Peyer's patch (tissue), 4 donors: ENCODE measurements around the gene TMEM158. TPM values are rescaled to one million over a fixed set of nuclear protein-coding genes. Genes with fewer than 3 reads are reported as not detected.

Experiments used
- DNase-seq, 3 donors: peaks; one replicate each; pipeline ENCODE4 v3.0.0-alpha.2; 2017 to 2019
- H3K27ac ChIP-seq, 4 donors: fragments of 200-600 bp; sonication (generic); one replicate each; pipeline ENCODE4 v1.5.1; 2016 to 2019
- H3K27me3 ChIP-seq, 2 donors: fragments of 200-600 bp; sonication (generic); one replicate each; pipeline ENCODE4 v1.5.1; 2019
- H3K36me3 ChIP-seq, 3 donors: fragments of 200-600 bp; sonication (generic); one replicate each; pipeline ENCODE4 v1.5.1; 2016 to 2019
- H3K4me1 ChIP-seq, 4 donors: fragments of 200-600 bp; sonication (generic); one replicate each; pipeline ENCODE4 v1.5.1; 2016 to 2019
- H3K4me3 ChIP-seq, 4 donors: fragments of 200-600 bp; sonication (generic); 1 replicate in 3 of 4; 2 replicates in 1 of 4; pipeline ENCODE4 v1.5.1; 2016 to 2019; ENCODE audit warnings: mild to moderate bottlenecking in 1 of 4
- H3K9me3 ChIP-seq, 4 donors: fragments of 200-600 bp; sonication (generic); one replicate each; pipeline ENCODE4 v1.5.1; 2016 to 2019; ENCODE audit warnings: mild to moderate bottlenecking in 1 of 4
- CTCF ChIP-seq, 6 experiments: fragments of 450-650 bp in 4 of 6; fragments of 200-600 bp in 2 of 6; sonication (generic) in 1 of 6; IDR thresholded peaks; one replicate each; pipeline ENCODE4 v1.5.1; 2017 to 2019; ENCODE audit warnings: antibody characterized with exemption in 6 of 6, mild to moderate bottlenecking in 3 of 6, moderate library complexity in 1 of 6
- POLR2A ChIP-seq, 2 donors: fragments of 450-650 bp; IDR thresholded peaks; one replicate each; pipeline ENCODE4 v1.5.1; 2017; ENCODE audit warnings: antibody characterized with exemption in 2 of 2, mild to moderate bottlenecking in 2 of 2, moderate library complexity in 2 of 2
- total RNA-seq, 4 donors: library from RNA; depleted of rRNA; stranded (reverse); fragments of >200 nt; gene quantifications; one replicate each; pipeline ENCODE4 v1.1.0, GENCODE V29; 2016

The TMEM158 gene
- total RNA-seq, 4 donors from 2014 or later: 0.40 to 5.0 (median 1.8) TPM

- no peaks in the 10 kb centered on the region for H3K27me3 ChIP-seq
- H3K4me3 ChIP-seq: no peak overlapping the region
- no peak for DNase-seq
- TF ChIP-seq CTCF (IDR thresholded peaks at IDR 0.05) (no peak), POLR2A (IDR thresholded peaks at IDR 0.05) (no peak)
- H3K9me3 ChIP-seq: no peaks in the 10 kb centered on the region
- H3K36me3 ChIP-seq: no peaks in the 10 kb centered on the region
- no peaks in the 10 kb centered on the region for H3K4me1 ChIP-seq
- H3K27ac ChIP-seq: no peak overlapping the region
Measured at GRCh38 chr3:45272032-45272810, 46.1 kb upstream of the TMEM158 start.

DNA sequence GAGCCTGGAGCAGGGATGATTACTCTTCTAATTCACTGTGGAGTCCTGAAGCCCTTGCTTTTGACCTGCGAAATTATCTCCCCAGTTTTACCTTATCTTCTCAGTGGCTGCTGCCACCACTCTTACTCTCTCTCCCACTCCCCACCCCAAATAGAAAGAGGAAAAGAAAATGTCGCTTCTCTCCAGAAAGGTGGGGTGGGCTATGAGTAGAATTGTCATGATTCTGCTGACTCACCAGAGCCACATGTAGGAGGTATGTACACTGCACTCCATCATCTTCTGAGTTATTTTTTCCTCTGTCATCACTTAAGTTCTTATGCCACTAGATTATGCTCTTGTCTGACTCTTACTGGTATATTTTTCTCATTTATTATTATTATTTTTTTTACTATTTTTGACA, 43.9 kb upstream of the TMEM158 start:
- Histone ChIP-seq H3K36me3 (no peaks in the 10 kb centered on the region), H3K9me3 (no peaks in the 10 kb centered on the region), H3K4me1 (no peaks in the 10 kb centered on the region), H3K27ac (no peak overlapping the region), H3K27me3 (no peaks in the 10 kb centered on the region), H3K4me3 (no peak overlapping the region)
- TF ChIP-seq POLR2A (IDR thresholded peaks at IDR 0.05) (no peak), CTCF (IDR thresholded peaks at IDR 0.05) (no peak)
- DNase-seq: no peak

DNA sequence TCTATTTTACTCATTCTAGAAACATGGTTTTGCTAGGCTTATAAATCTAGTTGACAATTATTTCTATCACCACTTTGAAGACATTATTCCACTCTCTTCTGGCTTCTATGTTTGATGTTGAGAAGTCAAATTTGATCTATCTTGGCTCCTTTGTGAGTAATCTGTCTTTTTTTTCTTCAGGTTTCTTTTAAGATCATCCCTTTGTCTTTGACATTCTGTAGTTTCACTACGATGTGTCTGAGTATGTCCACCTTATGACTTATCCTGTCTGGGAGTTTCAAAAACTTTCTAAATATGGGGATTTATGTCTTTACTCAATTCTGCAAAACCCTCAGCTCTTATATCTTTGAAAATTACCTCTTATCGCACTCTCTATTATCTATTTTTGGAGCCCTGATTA, 41.0 kb upstream of the TMEM158 start:
- DNase-seq: no peak
- H3K4me1 ChIP-seq: no peaks in the 10 kb centered on the region
- H3K4me3 ChIP-seq: no peak overlapping the region
- TF ChIP-seq POLR2A (IDR thresholded peaks at IDR 0.05): no peak
- no peaks in the 10 kb centered on the region for H3K27me3 ChIP-seq
- H3K9me3 ChIP-seq: no peaks in the 10 kb centered on the region
- H3K36me3 ChIP-seq: no peaks in the 10 kb centered on the region
- H3K27ac ChIP-seq: no peak overlapping the region

- Histone ChIP-seq H3K27me3 (no peaks in the 10 kb centered on the region), H3K4me1 (no peaks in the 10 kb centered on the region), H3K9me3 (no peaks in the 10 kb centered on the region), H3K4me3 (no peak overlapping the region), H3K36me3 (no peaks in the 10 kb centered on the region), H3K27ac (no peak overlapping the region)
- TF ChIP-seq CTCF (IDR thresholded peaks at IDR 0.05): no peak
- TF ChIP-seq POLR2A (IDR thresholded peaks at IDR 0.05): no peak
- DNase-seq: no peak
Measured at GRCh38 chr3:45261333-45262110, 35.4 kb upstream of the TMEM158 start.

DNA sequence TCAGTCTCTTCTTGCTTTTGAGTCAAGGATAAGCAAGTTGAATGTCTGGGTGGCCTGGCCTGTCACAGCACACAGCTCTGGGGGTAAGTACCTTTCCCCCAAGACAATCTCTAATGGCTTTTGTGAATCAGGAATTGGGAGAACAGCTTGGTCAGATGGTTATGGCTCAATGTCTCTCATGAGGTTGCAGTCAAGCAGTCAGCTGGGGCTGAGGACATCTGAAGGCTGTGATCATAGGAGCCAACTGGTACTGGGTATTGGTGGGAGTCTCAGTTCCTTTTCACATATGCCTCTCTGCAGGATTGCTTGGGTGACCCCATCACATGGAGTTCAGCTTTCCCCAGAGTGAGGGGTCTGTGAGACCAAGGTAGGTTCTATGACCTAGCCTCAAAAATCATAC, 33.0 kb upstream of the TMEM158 start:
- TF ChIP-seq POLR2A (IDR thresholded peaks at IDR 0.05) (no peak), CTCF (IDR thresholded peaks at IDR 0.05) (no peak)
- H3K27me3 ChIP-seq: no peaks in the 10 kb centered on the region
- no peak overlapping the region for H3K4me3 ChIP-seq
- no peaks in the 10 kb centered on the region for H3K4me1 ChIP-seq
- H3K9me3 ChIP-seq: no peaks in the 10 kb centered on the region
- H3K36me3 ChIP-seq: no peaks in the 10 kb centered on the region
- no peak overlapping the region for H3K27ac ChIP-seq
- DNase-seq: no peak

DNA sequence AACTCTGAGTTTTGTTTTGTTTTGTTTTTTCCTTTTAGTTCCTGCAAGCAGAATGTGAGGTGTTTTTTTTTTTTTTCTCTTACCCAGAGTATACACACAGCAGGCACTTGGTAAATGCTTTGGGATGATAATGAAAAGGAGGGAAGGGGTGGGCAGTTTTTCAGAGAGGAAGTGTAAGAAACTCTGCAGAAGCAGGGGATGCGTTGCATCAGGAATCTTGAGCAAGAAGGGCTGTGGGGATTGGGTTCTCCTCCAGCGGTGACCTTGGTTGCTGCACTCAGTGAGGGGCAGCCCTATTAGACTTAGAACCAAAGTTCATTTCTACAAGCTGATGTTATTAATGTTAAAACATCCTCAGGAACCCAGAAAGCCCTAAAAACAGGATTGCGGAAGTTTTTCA, 32.2 kb upstream of the TMEM158 start:
- H3K4me1 ChIP-seq: no peaks in the 10 kb centered on the region
- no peak for TF ChIP-seq CTCF (IDR thresholded peaks at IDR 0.05)
- TF ChIP-seq POLR2A (IDR thresholded peaks at IDR 0.05): no peak
- DNase-seq: no peak

More for the DNA sequence above, 32.2 kb upstream of the TMEM158 start:
- Histone ChIP-seq H3K36me3 (no peaks in the 10 kb centered on the region), H3K27ac (no peak overlapping the region), H3K4me3 (no peak overlapping the region), H3K9me3 (no peaks in the 10 kb centered on the region), H3K27me3 (no peaks in the 10 kb centered on the region)
